ENCODE measurements around the gene PPIL6.

PPIL6 gene

DNA sequence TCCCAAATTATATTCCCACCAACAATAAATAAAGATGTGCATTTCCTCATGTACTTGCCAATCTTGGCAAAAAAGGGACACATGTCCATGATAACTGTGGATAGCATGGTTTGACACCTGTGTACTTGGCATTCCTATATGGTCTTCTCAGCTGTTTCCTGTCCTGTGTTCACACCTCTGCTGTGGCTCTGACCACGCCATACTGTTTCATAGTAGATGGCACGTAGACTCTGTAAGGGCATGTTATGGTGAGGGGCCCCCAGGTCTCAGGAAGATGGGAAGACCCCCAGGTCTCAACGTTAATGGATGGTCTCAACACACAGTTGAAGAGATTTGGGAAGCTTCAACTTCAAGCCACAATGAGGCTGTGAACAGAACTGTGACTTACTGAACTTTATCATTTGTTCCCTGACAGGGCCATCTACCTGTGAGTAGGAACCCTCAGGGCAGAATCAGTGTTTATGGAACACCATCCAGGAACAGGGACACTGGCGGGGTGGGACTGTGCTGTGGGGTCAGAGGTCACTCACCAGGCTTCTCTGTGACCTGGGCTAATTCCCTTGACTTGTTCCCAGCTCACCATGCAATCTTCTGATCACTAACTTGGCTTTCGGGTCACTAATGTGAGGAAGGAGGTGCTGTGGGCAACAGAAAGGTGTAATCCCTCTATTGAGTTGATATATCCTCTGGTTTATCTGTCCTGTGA is 30.8 kb upstream of the PPIL6 start:
- peaks cover 13% of the 10 kb centered on the region for H4K20me1 ChIP-seq (ENCODE audit: insufficient read depth, low read length)
- no peaks in the 10 kb centered on the region for H3K9me3 ChIP-seq (ENCODE audit: insufficient read depth, low read length)
- peaks cover 48% of the 10 kb centered on the region for H3K36me3 ChIP-seq (replicated peaks; ENCODE audit: low read depth, low read length)
- H3K4me2 ChIP-seq (ENCODE audit: low read length) = no peak overlapping the region
- peak overlapping the region; percentile 44; the same call in 1 of the 2 replicates for H3K27ac ChIP-seq (ENCODE audit: low read length)
- peaks cover 53% of the 10 kb centered on the region for H3K79me2 ChIP-seq (ENCODE audit: low read length)
- no peak overlapping the region for H3K9ac ChIP-seq (ENCODE audit: low read length)
- no peak overlapping the region for H2AFZ ChIP-seq (ENCODE audit: low read depth, low read length)
- no peak overlapping the region for H3K4me3 ChIP-seq (ENCODE audit: low read length)
- TF ChIP-seq, protein P1, sequence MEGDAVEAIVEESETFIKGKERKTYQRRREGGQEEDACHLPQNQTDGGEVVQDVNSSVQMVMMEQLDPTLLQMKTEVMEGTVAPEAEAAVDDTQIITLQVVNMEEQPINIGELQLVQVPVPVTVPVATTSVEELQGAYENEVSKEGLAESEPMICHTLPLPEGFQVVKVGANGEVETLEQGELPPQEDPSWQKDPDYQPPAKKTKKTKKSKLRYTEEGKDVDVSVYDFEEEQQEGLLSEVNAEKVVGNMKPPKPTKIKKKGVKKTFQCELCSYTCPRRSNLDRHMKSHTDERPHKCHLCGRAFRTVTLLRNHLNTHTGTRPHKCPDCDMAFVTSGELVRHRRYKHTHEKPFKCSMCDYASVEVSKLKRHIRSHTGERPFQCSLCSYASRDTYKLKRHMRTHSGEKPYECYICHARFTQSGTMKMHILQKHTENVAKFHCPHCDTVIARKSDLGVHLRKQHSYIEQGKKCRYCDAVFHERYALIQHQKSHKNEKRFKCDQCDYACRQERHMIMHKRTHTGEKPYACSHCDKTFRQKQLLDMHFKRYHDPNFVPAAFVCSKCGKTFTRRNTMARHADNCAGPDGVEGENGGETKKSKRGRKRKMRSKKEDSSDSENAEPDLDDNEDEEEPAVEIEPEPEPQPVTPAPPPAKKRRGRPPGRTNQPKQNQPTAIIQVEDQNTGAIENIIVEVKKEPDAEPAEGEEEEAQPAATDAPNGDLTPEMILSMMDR (IDR thresholded peaks at IDR 0.05; ENCODE audit: low read depth, low read length) = no peak
- no peak for TF ChIP-seq EZH2phosphoT487 (IDR thresholded peaks at IDR 0.05; ENCODE audit: low read depth)
- H3K27me3 ChIP-seq (ENCODE audit: low read depth, low read length) = no peaks in the 10 kb centered on the region
- peaks cover 24% of the 10 kb centered on the region for H3K4me1 ChIP-seq (ENCODE audit: low read length)

DNA sequence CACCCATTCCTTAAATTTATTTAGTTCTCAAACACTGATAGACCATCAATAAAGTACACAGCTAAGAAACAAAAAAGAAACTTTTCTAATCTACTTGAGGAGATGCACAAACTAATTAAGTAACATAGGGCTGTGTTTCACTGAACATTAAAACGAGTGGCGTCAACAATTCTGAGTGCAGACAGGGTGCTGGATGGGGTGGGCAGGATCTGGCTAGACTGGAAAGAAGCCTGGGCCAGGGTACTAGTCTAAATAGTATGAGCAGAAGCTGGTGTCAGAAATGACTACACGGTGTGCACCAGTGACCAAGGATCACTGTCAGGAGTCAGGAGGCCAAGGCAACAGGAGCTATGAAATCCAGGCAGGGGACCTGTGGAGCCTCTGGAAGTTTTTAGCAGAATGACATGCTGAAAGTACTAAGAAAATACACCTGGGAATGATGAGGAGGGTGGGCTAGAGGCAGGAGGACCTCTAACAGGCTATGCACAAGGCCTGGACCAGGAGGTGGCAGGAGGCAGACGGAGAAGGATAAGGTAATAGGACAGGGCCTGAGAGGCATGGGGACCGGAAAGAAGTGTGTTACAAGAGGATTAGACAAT is 29.3 kb upstream of the PPIL6 start:
- Histone ChIP-seq H3K9ac (ENCODE audit: low read length) (no peak overlapping the region), H3K4me1 (ENCODE audit: low read length) (peaks cover 24% of the 10 kb centered on the region), H3K79me2 (ENCODE audit: low read length) (peaks cover 48% of the 10 kb centered on the region), H4K20me1 (ENCODE audit: insufficient read depth, low read length) (peaks cover 13% of the 10 kb centered on the region), H3K36me3 (replicated peaks; ENCODE audit: low read depth, low read length) (peaks cover 49% of the 10 kb centered on the region), H3K4me2 (ENCODE audit: low read length) (no peak overlapping the region), H3K9me3 (ENCODE audit: insufficient read depth, low read length) (no peaks in the 10 kb centered on the region), H3K27ac (ENCODE audit: low read length) (no peak overlapping the region), H3K4me3 (ENCODE audit: low read length) (no peak overlapping the region), H2AFZ (ENCODE audit: low read depth, low read length) (no peak overlapping the region), H3K27me3 (ENCODE audit: low read depth, low read length) (no peaks in the 10 kb centered on the region)
- TF ChIP-seq, protein P1 (IDR thresholded peaks at IDR 0.05; ENCODE audit: low read depth, low read length) = no peak
- TF ChIP-seq EZH2phosphoT487 (IDR thresholded peaks at IDR 0.05; ENCODE audit: low read depth) = no peak

DNA sequence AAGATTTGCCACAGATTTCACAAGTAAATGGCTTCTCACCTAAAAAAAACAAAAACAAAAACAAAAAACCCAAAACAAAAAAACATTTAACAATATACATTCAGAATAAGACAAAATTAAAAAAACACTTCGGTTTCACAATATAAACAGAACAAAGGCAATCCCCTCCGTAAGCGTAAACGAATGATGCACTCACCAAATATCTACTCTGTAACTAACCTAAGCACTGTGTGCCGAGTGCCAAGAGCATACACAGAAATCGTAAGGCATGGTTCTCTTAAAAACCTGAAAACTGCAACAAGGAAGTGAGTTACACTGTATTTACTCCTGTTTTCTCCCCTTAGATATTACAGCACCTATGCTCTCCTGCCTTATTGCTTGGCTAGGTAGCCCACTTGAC is 27.3 kb upstream of the PPIL6 start:
- H3K27me3 ChIP-seq (ENCODE audit: low read depth, low read length) = no peaks in the 10 kb centered on the region
- H3K27ac ChIP-seq (ENCODE audit: low read length) = no peak overlapping the region
- H3K36me3 ChIP-seq (replicated peaks; ENCODE audit: low read depth, low read length) = peaks cover 52% of the 10 kb centered on the region
- peaks cover 16% of the 10 kb centered on the region for H3K4me1 ChIP-seq (ENCODE audit: low read length)
- H2AFZ ChIP-seq (ENCODE audit: low read depth, low read length) = no peak overlapping the region
- H3K4me2 ChIP-seq (ENCODE audit: low read length) = no peak overlapping the region
- H3K79me2 ChIP-seq (ENCODE audit: low read length) = peaks cover 40% of the 10 kb centered on the region
- H3K9ac ChIP-seq (ENCODE audit: low read length) = no peak overlapping the region
- no peaks in the 10 kb centered on the region for H3K9me3 ChIP-seq (ENCODE audit: insufficient read depth, low read length)
- H3K4me3 ChIP-seq (ENCODE audit: low read length) = no peak overlapping the region
- H4K20me1 ChIP-seq (ENCODE audit: insufficient read depth, low read length) = peaks cover 11% of the 10 kb centered on the region
- no peak for TF ChIP-seq EZH2phosphoT487 (IDR thresholded peaks at IDR 0.05; ENCODE audit: low read depth)
- TF ChIP-seq, protein P1 (IDR thresholded peaks at IDR 0.05; ENCODE audit: low read depth, low read length) = no peak

DNA sequence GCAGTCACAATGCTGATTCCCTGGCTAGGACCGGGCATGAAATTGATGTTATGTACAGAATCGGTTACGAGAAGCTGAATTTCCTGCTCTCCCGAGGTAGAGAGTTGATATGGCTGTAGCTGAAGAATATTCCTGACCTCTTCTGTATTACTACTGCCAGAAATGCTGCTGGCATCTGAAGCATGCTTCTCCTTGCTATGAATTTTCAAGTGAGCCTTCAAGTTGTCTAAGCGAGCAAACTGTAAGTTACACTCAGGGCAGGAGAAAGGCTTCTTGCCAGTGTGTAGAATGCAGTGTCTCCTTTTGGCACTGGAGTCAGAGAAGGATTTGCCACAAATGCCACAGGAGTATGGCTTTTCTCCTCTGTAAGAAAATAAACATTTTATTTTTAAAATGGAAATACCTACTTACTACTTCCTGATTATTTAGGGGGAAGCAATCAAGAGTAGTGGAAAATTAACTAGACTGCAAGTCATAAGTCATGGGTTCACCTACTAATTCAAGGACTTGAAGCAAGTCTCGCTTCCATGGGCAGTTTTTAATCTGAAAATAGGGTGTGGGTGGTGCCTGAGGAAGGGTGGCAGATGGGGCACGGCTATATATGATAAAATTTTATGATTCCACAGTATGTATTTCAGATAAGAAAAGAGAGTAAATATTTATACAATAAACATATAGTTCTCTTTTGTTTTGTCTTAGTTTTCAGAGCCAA is 25.9 kb upstream of the PPIL6 start:
- Histone ChIP-seq H4K20me1 (ENCODE audit: insufficient read depth, low read length) (no peaks in the 10 kb centered on the region; the same call in 1 of the 2 replicates), H3K27ac (ENCODE audit: low read length) (peak overlapping the region; percentile 19; the same call in 1 of the 2 replicates), H2AFZ (ENCODE audit: low read depth, low read length) (no peak overlapping the region), H3K36me3 (replicated peaks; ENCODE audit: low read depth, low read length) (peaks cover 53% of the 10 kb centered on the region), H3K4me1 (ENCODE audit: low read length) (peaks cover 5% of the 10 kb centered on the region; the same call in 1 of the 2 replicates), H3K27me3 (ENCODE audit: low read depth, low read length) (no peaks in the 10 kb centered on the region), H3K9me3 (ENCODE audit: insufficient read depth, low read length) (no peaks in the 10 kb centered on the region), H3K4me3 (ENCODE audit: low read length) (no peak overlapping the region), H3K9ac (ENCODE audit: low read length) (no peak overlapping the region), H3K4me2 (ENCODE audit: low read length) (no peak overlapping the region), H3K79me2 (ENCODE audit: low read length) (peaks cover 27% of the 10 kb centered on the region)
- TF ChIP-seq, protein P1 (IDR thresholded peaks at IDR 0.05; ENCODE audit: low read depth, low read length) = no peak

All from OCI-LY3 (cell line).